Stimulated activated CD4-positive, alpha-beta T cell treated with anti-CD3 and anti-CD28 coated beads, Interleukin-2, amount 100 ng/mL, for 4 hours (primary cell): Measurements from ENCODE around the gene TRIM77.
"Not testable (repeated sequence)": the region's sequence is repeated elsewhere in the genome, so short reads cannot be mapped to it uniquely, and the experiment has no call there.

Experiments used
- DNase-seq: peaks from one replicate; pipeline ENCODE4 v3.0.0-alpha.2; 2020; ENCODE audit warnings: low read depth

The TRIM77 gene, protein sequence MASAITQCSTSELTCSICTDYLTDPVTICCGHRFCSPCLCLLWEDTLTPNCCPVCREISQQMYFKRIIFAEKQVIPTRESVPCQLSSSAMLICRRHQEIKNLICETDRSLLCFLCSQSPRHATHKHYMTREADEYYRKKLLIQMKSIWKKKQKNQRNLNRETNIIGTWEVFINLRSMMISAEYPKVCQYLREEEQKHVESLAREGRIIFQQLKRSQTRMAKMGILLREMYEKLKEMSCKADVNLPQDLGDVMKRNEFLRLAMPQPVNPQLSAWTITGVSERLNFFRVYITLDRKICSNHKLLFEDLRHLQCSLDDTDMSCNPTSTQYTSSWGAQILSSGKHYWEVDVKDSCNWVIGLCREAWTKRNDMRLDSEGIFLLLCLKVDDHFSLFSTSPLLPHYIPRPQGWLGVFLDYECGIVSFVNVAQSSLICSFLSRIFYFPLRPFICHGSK

DNA sequence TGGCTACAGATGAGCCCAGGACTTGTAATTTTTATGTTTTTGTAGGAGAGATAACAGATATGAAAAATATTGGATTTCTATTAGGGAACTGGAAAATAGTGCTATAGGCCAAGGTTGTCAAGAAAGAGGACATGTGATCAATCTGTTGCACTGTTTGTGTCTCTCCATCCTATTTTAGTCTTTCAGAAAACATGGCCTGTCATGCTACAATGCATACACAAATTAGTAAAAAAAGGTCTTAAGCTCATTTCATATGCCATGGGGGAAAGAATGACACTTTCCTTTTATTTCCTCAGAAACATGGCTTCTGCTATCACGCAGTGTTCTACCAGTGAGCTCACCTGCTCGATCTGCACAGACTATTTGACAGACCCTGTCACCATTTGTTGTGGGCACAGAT lies at the start of gene TRIM77:
Gene TRIM77 (plus strand): TSS at position 301 of the 400 bp plus-strand sequence. CDS start 0 bp downstream, at position 301.
- DNase-seq: not testable (repeated sequence)

DNA sequence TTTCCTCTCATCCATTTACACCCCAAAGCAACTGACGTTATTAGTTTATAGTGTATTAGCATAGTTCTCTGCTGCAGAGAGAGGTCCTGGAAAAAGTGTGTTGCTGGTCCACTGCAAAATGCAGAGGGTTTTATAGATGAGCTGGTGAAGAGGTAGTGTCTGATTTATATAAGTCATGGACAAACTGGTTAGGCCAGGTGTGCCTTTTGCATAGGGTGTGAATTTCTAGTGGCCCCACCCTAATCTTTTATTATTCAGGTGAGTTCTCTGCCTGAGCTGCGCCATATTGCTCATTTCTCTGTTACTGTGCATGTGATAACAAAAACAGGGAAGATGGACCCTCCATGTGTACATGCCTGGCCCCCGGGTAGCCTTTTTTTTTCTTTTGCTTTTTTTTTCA lies 43.1 kb upstream of the TRIM77 start:
- no peak for DNase-seq

DNA sequence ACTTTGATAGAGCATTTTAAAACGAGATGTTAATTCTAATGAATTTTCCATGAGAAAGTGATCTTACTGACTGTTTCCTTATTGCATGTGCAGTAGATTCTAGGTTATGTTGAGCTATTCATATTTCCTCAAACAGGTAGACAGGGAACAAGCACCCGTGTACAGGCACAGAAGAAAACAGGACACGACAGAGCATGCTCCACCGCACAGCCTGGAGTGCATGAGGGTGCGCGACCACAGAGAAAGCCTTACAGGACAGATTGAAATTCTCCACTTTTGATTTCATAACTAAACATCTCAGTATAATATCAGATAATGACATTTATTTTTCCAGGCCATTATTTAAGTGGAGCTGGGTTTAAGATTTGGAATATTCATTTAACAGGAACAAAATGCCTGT lies 41.9 kb upstream of the TRIM77 start:
- DNase-seq: not testable (repeated sequence)

DNA sequence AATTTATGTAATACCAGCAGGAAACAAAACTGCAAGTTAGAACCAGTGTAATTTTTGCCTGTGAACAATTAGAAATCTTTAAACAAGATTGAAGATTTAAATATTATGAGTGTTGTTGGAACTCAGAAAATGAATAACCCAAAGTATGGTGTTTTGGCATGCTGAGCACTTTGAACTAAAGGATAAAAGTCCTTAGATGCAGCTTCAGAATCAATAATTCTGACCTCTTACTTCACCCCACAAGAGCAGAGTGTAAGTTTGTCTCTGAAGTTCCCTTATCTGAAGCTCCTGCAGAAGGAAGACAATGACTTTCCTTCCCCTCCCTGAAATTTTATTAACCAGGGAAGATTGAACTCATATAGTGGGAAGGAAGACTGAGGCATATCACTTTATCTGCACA lies 40.5 kb upstream of the TRIM77 start:
- DNase-seq: not testable (repeated sequence)

DNA sequence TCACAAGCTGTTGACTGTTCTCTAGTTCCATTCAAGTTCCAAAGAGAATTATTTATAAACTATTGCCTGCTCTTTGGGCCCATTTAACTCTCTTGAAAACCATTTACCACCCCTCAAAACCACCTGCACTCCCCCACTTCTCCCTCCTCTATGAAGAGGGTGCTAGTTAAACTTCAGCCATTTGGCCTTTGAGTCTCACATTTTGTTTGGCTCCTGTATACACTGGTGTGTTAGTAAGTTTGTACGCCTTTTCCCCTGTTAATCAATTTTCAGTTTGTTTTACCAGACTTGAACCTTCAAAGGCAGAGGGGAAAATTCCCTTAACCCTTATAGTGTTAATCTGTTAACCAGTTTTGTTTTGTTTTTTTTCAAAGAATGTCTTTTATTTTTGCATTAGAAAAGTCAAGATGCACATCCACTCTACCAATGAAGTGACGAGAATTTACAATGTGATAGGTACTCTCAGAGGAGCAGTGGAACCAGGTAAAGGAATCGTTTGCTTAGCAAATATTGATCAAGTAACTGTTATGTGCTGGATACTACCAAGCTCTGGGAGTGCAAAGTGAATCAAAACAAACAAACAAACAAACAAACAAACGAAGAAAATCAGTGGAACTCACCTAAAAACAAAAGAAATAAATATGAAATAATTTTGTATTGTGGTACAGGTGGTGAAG lies 40.0 kb upstream of the TRIM77 start:
- DNase-seq: not testable (repeated sequence)

DNA sequence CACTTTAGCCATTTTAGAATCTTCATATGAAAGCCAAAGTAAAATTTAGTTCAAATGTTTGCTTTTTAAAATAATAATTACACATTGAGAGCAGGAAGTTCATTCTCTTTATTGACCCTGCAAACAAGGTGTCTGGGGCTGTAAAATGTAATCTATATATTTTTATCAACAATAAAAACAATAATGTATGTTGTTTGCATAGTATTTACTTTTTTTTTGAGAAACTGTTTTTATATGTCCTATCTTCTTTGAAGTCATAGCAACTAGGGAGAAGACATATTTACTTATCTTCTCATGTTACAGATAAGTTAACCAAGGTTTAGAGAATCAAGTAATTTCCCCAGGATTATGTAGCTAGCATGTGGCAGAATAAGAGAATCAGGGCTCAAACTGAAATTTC lies 37.6 kb upstream of the TRIM77 start:
- DNase-seq: not testable (repeated sequence)

DNA sequence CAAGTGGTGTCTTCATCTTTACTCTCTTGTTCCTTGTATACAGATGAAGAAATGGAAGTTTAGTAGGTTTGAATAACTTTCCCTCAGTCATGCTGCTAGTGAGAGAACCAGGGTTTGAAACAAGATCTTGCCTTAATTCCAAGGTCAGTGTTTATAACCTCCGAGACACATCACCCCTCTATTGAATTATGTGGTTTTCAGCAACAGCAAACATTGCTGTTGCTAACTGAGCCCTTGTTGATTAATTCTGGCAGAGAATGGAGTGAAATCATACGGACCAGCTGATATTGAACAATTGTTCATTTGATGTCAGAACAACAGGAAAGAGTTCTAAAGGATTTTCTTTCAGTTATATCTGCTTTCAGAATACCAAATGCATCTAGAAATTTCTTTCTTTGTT lies 36.7 kb upstream of the TRIM77 start:
- not testable (repeated sequence) for DNase-seq

DNA sequence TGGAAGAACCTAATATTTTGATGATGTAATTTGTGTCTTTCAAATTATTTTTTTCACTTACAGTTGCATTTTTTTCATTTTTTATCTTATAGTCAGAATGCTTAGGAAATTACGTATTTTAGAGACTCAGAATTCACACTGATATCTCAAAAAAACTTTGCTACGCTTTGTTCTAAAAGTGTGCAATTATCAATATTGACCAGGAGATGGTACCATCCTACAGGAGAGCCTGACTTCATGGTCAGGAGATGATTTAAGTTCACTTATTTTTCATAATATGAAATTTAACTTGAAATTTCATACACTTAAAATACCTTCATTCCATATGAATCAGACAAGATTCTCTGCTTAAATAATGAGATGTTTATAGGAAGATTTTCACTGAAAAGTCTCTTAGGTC lies 34.7 kb upstream of the TRIM77 start:
- DNase-seq: not testable (repeated sequence)

DNA sequence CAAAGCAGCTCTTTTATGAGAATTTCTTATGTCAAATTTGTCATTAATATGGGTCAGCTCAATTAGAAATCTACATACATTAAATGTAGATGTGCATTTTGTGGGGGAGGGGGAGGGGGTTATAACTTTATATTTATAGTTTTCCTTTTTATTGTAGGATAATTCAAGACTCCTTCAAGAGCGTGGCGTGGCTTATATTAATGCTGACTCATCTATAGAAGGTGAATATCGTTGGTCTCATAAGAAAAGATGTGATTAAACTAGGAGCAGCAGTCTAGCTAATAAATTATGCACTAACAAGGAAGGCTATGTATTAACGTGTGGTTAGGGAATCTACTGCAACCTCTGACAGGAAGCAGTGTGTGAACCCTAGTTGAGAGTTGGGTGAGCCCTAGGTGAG lies 34.2 kb upstream of the TRIM77 start:
- DNase-seq: not testable (repeated sequence)

DNA sequence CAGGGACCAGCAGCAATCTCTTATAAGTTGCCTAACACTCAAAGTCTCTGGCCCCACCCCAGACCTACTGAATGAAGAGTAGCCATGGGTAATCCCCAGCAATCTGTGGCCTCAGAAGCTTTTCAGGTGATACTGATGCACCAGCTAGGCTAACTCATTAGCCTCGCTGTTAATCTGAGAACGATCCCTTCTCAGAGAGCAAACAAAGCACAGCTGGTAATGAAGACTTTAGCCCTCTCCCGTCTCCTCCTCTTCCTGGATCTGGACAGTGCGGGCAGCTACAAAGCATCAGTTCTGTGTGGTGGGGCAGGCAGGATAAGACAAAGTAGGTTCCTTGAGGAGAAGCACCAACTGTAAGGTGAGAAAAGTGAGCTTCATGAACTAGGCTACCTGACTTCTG lies 3.0 kb upstream of the TRIM77 start:
- DNase-seq: not testable (repeated sequence)

DNA sequence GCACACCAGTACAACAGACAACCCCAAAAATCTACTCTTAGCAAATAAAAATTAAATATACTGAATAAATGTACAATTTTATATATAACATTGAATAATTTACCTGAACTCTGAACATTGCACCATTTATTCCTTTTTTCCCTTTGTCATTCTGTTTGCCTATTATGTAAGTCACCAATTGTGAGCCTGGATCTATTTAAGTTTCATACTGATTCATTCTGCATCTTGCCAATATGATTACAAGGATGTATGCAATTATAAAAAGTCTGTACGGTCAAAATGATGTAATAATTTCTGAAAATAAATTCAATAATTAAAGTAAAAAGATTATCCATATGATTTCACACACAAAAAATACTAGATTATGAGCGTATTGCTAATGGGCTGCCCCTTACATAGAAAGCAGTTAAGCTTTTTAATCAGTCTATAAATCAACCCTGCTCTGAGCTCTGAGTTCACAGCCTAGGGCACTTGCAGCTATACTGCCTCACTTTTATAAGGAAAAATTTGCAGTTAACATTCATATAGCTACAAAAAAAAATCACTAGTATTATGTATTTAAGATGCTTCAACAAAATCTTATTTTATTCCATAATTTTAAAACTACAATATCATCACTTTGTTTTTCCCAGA lies 14.9 kb downstream of the TRIM77 start:
- DNase-seq: not testable (repeated sequence)

DNA sequence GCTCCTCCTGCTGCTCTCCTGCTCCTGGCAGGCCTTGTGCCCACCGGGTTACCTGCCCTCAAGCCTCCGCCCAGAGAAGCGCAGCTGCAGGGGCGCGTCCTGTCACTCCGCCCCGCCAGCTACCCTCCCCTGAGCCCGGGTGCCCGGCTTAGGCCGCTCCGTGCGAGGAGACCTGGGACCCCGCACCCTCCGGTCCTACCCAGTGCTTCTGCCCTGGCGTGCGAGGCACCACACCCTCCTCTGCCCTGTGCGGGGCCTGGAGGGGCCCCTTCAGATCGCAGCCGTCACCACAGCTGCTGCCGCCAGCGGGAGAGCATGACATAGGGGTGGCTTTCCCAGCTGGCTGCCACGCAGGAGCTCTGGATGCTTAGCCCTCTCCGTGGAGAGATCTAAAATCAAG lies 20.1 kb downstream of the TRIM77 start:
- DNase-seq: not testable (repeated sequence)

DNA sequence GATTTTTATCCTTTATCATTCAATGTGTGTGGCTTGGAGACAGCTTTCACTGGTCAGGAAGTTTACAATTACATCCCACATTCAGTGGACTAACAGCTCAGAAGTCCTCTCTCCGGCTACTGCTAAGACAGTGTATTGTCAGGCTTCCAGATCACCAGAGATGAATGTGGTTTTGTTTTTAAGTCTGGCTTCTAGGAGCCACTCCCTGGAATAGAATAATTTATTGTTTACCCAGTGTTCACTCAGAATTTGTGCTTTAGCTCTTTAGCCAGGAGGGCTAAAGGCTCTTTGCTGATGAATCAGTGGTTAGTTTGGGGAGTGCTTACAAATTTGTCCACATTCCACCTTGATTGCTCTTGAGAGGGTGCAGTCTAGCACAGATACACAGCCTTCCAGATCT lies 26.5 kb downstream of the TRIM77 start:
- DNase-seq: no peak

DNA sequence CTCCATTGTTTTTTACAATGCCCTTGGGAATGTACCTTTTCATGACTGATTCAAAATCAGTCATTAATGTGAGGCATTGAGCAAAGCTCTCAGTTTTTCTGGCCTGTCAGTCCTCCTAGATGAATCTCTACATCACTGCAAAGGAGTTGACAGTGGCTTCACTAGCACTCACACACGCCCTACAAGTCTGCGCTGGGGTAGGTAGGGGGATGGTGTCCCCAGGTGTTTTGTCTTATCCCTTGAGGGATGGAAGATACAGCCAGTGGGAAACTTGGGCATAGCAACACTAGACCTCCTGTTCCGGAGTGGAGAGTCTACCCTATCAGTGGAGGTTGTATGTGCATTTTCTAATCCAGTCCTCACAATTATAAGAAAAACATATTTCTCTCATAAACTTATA lies 27.0 kb downstream of the TRIM77 start:
- DNase-seq: no peak

DNA sequence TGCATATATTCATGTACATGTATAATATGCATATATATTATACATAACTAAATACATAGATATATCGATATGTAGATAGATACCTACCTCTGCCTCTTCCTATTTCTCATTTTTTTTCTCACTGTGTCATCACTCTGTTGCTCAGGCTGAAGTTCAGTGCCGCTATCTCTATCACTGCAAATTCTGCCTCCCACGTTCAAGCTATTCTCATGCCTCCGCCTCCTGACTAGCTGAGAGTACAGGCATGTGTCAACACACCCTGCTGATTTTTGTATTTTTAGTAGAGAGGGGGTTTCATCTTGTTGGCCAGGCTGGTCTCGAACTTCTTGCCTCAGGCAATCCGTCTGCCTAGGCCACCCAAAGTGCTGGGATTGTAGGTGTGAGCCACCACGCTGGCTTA lies 31.3 kb downstream of the TRIM77 start:
- DNase-seq: not testable (repeated sequence)

DNA sequence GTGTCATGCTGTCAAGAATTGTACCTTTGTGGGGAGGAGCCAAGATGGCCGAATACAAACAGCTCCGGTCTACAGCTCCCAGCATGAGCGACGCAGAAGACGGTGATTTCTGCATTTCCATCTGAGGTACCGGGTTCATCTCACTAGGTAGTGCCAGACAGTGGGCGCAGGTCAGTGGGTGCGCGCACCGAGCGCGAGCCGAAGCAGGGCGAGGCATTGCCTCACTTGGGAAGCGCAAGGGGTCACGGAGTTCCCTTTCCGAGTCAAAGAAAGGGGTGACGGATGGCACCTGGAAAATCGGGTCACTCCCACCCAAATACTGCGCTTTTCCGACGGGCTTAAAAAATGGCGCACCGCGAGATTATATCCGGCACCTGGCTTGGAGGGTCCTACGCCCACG lies 34.1 kb downstream of the TRIM77 start:
- DNase-seq: not testable (repeated sequence)

DNA sequence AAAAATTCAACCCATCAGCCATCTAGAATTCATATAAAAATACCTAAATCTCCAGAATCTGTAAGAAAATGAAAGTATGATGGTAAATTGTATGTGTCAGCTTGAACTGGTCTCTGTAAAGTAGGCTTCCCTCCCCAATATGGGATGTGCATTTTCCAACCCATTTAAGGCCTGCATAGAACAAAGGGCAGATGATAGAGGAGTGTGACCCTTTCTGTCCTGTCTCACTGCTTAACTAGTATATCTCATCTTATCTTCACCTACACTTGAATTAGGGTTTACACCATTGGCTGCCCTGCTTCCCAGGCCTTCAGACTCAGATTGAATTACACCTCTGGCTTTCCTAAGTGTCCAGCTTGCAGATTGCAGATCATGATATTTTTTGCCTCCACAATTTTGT lies 40.7 kb downstream of the TRIM77 start:
- not testable (repeated sequence) for DNase-seq
